ENCODE measurements around the gene TUBG2.

DNA sequence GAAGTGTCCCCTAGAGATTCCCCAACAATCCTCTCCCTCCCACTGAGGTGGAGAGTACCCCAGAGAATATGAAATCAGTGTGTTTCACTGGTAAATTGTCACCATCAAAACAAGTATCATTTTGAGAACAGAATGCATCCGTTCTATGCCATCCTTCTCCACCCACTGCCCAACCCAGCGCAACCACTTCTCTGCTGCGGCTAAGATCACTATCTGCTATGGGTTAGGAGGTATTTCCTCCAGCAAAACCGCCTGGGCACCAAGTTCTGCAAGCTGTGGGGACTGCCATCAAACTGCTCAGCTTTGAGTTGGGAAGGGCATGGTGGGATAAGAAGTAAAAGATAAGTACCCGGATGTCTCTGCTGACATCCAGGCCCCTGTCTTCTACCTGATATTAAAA is 47.6 kb downstream of the TUBG2 start:
- TF ChIP-seq, protein P1, sequence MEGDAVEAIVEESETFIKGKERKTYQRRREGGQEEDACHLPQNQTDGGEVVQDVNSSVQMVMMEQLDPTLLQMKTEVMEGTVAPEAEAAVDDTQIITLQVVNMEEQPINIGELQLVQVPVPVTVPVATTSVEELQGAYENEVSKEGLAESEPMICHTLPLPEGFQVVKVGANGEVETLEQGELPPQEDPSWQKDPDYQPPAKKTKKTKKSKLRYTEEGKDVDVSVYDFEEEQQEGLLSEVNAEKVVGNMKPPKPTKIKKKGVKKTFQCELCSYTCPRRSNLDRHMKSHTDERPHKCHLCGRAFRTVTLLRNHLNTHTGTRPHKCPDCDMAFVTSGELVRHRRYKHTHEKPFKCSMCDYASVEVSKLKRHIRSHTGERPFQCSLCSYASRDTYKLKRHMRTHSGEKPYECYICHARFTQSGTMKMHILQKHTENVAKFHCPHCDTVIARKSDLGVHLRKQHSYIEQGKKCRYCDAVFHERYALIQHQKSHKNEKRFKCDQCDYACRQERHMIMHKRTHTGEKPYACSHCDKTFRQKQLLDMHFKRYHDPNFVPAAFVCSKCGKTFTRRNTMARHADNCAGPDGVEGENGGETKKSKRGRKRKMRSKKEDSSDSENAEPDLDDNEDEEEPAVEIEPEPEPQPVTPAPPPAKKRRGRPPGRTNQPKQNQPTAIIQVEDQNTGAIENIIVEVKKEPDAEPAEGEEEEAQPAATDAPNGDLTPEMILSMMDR (IDR thresholded peaks at IDR 0.05; ENCODE audit: low read depth, low read length), result no peak
- TF ChIP-seq EZH2phosphoT487 (IDR thresholded peaks at IDR 0.05; ENCODE audit: low read depth), result no peak

Data from OCI-LY3 (cell line).